Measurements from ENCODE around the gene ZGLP1.

DNA sequence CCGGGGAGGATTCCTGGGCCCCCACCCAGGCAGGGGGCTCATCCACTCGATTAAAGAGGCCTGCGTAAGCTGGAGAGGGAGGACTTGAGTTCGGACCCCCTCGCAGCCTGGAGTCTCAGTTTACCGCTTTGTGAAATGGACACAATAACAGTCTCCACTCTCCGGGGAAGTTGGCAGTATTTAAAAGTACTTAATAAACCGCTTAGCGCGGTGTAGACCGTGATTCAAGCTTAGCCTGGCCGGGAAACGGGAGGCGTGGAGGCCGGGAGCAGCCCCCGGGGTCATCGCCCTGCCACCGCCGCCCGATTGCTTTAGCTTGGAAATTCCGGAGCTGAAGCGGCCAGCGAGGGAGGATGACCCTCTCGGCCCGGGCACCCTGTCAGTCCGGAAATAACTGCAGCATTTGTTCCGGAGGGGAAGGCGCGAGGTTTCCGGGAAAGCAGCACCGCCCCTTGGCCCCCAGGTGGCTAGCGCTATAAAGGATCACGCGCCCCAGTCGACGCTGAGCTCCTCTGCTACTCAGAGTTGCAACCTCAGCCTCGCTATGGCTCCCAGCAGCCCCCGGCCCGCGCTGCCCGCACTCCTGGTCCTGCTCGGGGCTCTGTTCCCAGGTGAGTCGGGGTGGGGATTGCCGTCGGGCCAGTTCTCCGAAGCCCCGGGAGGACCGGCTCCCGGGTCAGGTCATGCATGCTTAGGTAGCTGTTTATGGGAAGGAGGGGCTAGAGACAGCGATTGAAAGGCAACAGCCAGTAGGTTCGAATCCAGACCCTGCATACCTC, 38.8 kb downstream of the ZGLP1 start, which contains the start of gene ICAM1:
- peak in 2 of 7 experiments; percentile 11 to 14 for TF ChIP-seq CTCF (IDR thresholded peaks at IDR 0.05)
- TF ChIP-seq POLR2A (IDR thresholded peaks at IDR 0.05) = peak; percentile 24 to 78 (median 73)
